ENCODE data around the gene GRID1. TPM values are rescaled to one million over a fixed set of nuclear protein-coding genes. Genes with fewer than 3 reads are reported as not detected.

Gene GRID1
- total and polyA plus RNA-seq, 10 donors = 0.06 to 0.42 (median 0.15) TPM; not detected in 4

- H3K9me3 ChIP-seq = no peaks in the 10 kb centered on the region
- H3K27ac ChIP-seq = no peak overlapping the region
- no peaks in the 10 kb centered on the region for H3K4me1 ChIP-seq
- H3K27me3 ChIP-seq (replicated peaks in 1 of 7) = peaks cover 0 to 42% (median 4%) of the 10 kb centered on the region in 7 donors
- 69 to 93% (median 83%) methylated on average over 6 of the region's 6 CpGs for WGBS, 5 donors
- no peak for TF ChIP-seq POLR2A (IDR thresholded peaks at IDR 0.05)
- H3K4me3 ChIP-seq = no peak overlapping the region
- intact Hi-C loops (cut with DNase I; ENCODE audit: low total_unique reads) = no loop called here
- no peak for DNase-seq
- no peaks in the 10 kb centered on the region for H3K36me3 ChIP-seq
Observed at GRCh38 chr10:86007171-86007570, 359.4 kb downstream of the GRID1 start.

DNA sequence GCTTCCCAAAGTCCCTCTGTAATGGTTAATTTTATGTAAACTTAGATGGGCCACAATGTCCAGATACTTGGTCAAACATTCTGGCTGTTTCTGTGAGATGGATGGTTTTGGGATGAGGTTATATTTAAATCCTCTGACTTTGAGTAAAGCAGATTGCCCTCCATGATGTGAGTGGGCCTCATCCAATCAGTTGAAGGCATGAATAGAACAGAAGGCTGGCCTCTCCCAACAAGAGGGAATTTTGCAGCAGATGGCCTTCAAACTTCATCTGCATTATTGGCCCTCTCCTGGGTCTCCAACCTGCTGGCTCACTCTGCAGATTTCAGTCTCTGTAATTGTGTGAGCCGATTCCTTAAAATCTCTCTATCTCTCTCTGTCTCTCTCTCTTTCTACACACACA, 362.3 kb downstream of the GRID1 start:
- no peak overlapping the region for H3K4me3 ChIP-seq
- intact Hi-C loops (cut with DNase I; ENCODE audit: low total_unique reads) = no loop called here
- H3K27ac ChIP-seq = no peak overlapping the region
- peaks cover 0 to 40% (median 4%) of the 10 kb centered on the region in 7 donors for H3K27me3 ChIP-seq (replicated peaks in 1 of 7)
- TF ChIP-seq CTCF (IDR thresholded peaks at IDR 0.05 in 8 of 11, conservative IDR thresholded peaks at IDR 0.05 in 3 of 11) (no peak), POLR2AphosphoS5 (IDR thresholded peaks at IDR 0.05) (no peak), POLR2A (IDR thresholded peaks at IDR 0.05) (no peak)
- no peaks in the 10 kb centered on the region for H3K36me3 ChIP-seq
- DNase-seq = no peak
- H3K9me3 ChIP-seq = no peaks in the 10 kb centered on the region
- no peaks in the 10 kb centered on the region for H3K4me1 ChIP-seq
- 47 to 100% (median 66%) methylated on average over 1 of the region's 1 CpG for WGBS, 5 donors

DNA sequence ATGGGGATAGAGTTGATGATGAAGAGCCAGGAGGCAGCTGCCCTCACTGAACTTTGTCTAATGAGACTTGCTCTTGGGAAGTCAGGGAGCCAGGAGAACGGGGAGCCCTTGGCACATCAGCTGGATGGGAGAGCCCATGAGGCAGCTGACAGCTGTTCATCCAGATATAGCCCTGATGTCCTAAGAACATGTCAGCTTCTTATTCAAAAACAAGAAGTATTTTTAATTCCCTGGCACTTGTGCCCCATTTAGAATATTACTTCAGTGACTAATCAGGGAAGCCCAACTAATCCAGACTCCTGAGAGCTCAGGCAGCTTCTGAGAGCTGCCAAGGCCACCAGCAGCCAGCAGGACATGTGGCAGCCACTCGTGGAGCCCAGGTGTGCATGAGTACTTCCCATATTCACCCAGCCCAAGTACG, 363.4 kb downstream of the GRID1 start:
- 69 to 80% (median 72%) methylated on average over 3 of the region's 3 CpGs for WGBS, 5 donors
- Histone ChIP-seq H3K27ac (no peak overlapping the region), H3K36me3 (no peaks in the 10 kb centered on the region), H3K27me3 (replicated peaks in 1 of 7) (peaks cover 0 to 39% (median 4%) of the 10 kb centered on the region in 7 donors), H3K4me1 (no peaks in the 10 kb centered on the region), H3K9me3 (no peaks in the 10 kb centered on the region), H3K4me3 (no peak overlapping the region)
- intact Hi-C loops (cut with DNase I; ENCODE audit: low total_unique reads) = no loop called here
- no peak for DNase-seq
- no peak for TF ChIP-seq CTCF (IDR thresholded peaks at IDR 0.05 in 8 of 11, conservative IDR thresholded peaks at IDR 0.05 in 3 of 11)
- no peak for TF ChIP-seq POLR2AphosphoS5 (IDR thresholded peaks at IDR 0.05)
- TF ChIP-seq POLR2A (IDR thresholded peaks at IDR 0.05) = no peak

DNA sequence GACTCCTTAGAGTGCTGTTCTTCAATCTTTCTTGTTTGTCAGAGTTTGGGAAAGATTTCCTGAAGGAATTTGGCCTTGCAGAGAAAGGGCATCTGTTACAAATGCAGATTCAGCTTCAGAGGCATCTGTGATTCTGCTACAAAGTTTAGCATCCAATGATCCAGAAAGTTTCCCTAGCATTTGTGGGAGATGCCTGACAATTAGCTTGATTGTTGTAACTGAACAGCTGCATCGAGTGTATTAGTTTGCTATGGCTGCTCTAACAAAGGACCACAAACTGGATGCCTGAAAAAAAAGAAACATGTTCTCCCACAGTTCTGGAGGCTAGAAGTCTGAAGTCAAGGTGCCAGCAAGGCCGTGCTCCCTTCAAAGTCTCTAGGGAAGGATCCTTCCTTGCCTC, 365.1 kb downstream of the GRID1 start:
- no peak overlapping the region for H3K4me3 ChIP-seq
- H3K9me3 ChIP-seq = peaks cover 0 to 12% (median 0%) of the 10 kb centered on the region in 8 donors
- peaks cover 0 to 27% (median 4%) of the 10 kb centered on the region in 7 donors for H3K27me3 ChIP-seq (replicated peaks in 1 of 7)
- WGBS, 5 donors = 69 to 82% (median 80%) methylated on average over 2 of the region's 2 CpGs
- no peak for TF ChIP-seq CTCF (IDR thresholded peaks at IDR 0.05 in 8 of 11, conservative IDR thresholded peaks at IDR 0.05 in 3 of 11)
- TF ChIP-seq POLR2A (IDR thresholded peaks at IDR 0.05) = no peak
- no peak for TF ChIP-seq POLR2AphosphoS5 (IDR thresholded peaks at IDR 0.05)
- intact Hi-C loops (cut with DNase I; ENCODE audit: low total_unique reads) = no loop called here
- no peaks in the 10 kb centered on the region for H3K36me3 ChIP-seq
- no peaks in the 10 kb centered on the region for H3K4me1 ChIP-seq
- DNase-seq = no peak
- H3K27ac ChIP-seq = no peak overlapping the region

- Histone ChIP-seq H3K4me3 (no peak overlapping the region), H3K27me3 (replicated peaks in 1 of 7) (peaks cover 0 to 21% (median 0%) of the 10 kb centered on the region in 7 donors), H3K36me3 (no peaks in the 10 kb centered on the region), H3K27ac (no peak overlapping the region), H3K4me1 (no peaks in the 10 kb centered on the region), H3K9me3 (peaks cover 0 to 12% (median 0%) of the 10 kb centered on the region in 8 donors)
- DNase-seq = no peak
- intact Hi-C loops (cut with DNase I; ENCODE audit: low total_unique reads) = no loop called here
- WGBS, 5 donors = 91 to 96% (median 96%) methylated on average over 3 of the region's 3 CpGs
- TF ChIP-seq POLR2A (IDR thresholded peaks at IDR 0.05) (no peak), POLR2AphosphoS5 (IDR thresholded peaks at IDR 0.05) (no peak), CTCF (IDR thresholded peaks at IDR 0.05 in 8 of 11, conservative IDR thresholded peaks at IDR 0.05 in 3 of 11) (no peak)
Observed at GRCh38 chr10:85997544-85997943, 369.1 kb downstream of the GRID1 start.
